H9 (cell line): ENCODE measurements around the gene SLC6A19. TPM values are rescaled to one million over a fixed set of nuclear protein-coding genes. Genes with fewer than 3 reads are reported as not detected.

Experiments used
- DNase-seq: peaks from one replicate; pipeline ENCODE4 v3.0.0-alpha.2; 2017
- H2AFZ ChIP-seq: one replicate; pipeline ENCODE4 v1.6.1; 2013; ENCODE audit warnings: mild to moderate bottlenecking, low read length, control low read depth, moderate library complexity
- H2AK5ac ChIP-seq: 2 replicates; pipeline ENCODE4 v1.6.1; 2013; ENCODE audit warnings: low read length, control low read depth, mixed read lengths; ENCODE audit not compliant: insufficient read length
- H2BK120ac ChIP-seq: one replicate; pipeline ENCODE4 v1.6.1; 2013; ENCODE audit warnings: low read depth, mild to moderate bottlenecking, low read length, control low read depth, inconsistent platforms; ENCODE audit not compliant: poor library complexity, severe bottlenecking
- H2BK12ac ChIP-seq: 2 replicates; pipeline ENCODE4 v1.6.1; 2013; ENCODE audit warnings: low read length, control low read depth, mixed read lengths, low read depth; ENCODE audit not compliant: insufficient read length
- H2BK15ac ChIP-seq: 2 replicates; pipeline ENCODE4 v1.6.1; 2013; ENCODE audit warnings: low read depth, low read length, control low read depth
- H2BK20ac ChIP-seq: one replicate; pipeline ENCODE4 v1.6.1; 2013; ENCODE audit warnings: low read depth, mild to moderate bottlenecking, low read length, control low read depth, inconsistent platforms; ENCODE audit not compliant: poor library complexity, severe bottlenecking
- H2BK5ac ChIP-seq: 2 replicates; pipeline ENCODE4 v1.6.1; 2013; ENCODE audit warnings: low read length, control low read depth, mixed read lengths; ENCODE audit not compliant: insufficient read length
- H3K14ac ChIP-seq: 2 replicates; pipeline ENCODE4 v1.6.1; 2013; ENCODE audit warnings: low read length, control low read depth; ENCODE audit not compliant: insufficient read depth
- H3K18ac ChIP-seq: 2 replicates; pipeline ENCODE4 v1.6.1; 2013; ENCODE audit warnings: low read depth, mild to moderate bottlenecking, mixed read lengths, low read length, control low read depth; ENCODE audit not compliant: insufficient read length
- H3K23ac ChIP-seq: 2 replicates; pipeline ENCODE4 v1.6.1; 2013; ENCODE audit warnings: low read length, control low read depth, mixed read lengths, low read depth; ENCODE audit not compliant: insufficient read length
- H3K23me2 ChIP-seq: 2 replicates; pipeline ENCODE4 v1.6.1; 2013; ENCODE audit warnings: low read depth, mild to moderate bottlenecking, mixed read lengths, low read length, control low read depth; ENCODE audit not compliant: insufficient read length, poor library complexity, severe bottlenecking
- H3K27ac ChIP-seq: 2 replicates; pipeline ENCODE4 v1.5.1; 2013; ENCODE audit warnings: low read length, control low read depth, mixed read lengths, low read depth; ENCODE audit not compliant: insufficient read length
- H3K27me3 ChIP-seq: 2 replicates; pipeline ENCODE4 v1.6.1; 2013; ENCODE audit warnings: low read length, control low read depth, inconsistent platforms; ENCODE audit not compliant: insufficient read depth
- H3K4ac ChIP-seq: 2 replicates; pipeline ENCODE4 v1.6.1; 2013; ENCODE audit warnings: low read depth, mild to moderate bottlenecking, control low read depth, inconsistent platforms, low read length, moderate library complexity
- H3K4me1 ChIP-seq: 2 replicates; pipeline ENCODE4 v1.6.1; 2013; ENCODE audit warnings: low read length, control low read depth, inconsistent platforms; ENCODE audit not compliant: insufficient read depth
- H3K4me2 ChIP-seq: 2 replicates; pipeline ENCODE4 v1.6.1; 2013; ENCODE audit warnings: low read length, control low read depth, mixed read lengths; ENCODE audit not compliant: insufficient read length, insufficient read depth
- H3K56ac ChIP-seq: 2 replicates; pipeline ENCODE4 v1.6.1; 2013; ENCODE audit warnings: low read depth, mild to moderate bottlenecking, mixed read lengths, low read length, control low read depth; ENCODE audit not compliant: insufficient read length
- H3K79me1 ChIP-seq: 2 replicates; pipeline ENCODE4 v1.6.1; 2013; ENCODE audit warnings: low read depth, mild to moderate bottlenecking, moderate library complexity, low read length, control low read depth, inconsistent platforms; ENCODE audit not compliant: insufficient read depth, poor library complexity, severe bottlenecking
- H3K79me2 ChIP-seq: 2 replicates; pipeline ENCODE4 v1.6.1; 2013; ENCODE audit warnings: low read length, control low read depth, inconsistent platforms; ENCODE audit not compliant: insufficient read depth
- H3K9ac ChIP-seq: 2 replicates; pipeline ENCODE4 v1.6.1; 2013; ENCODE audit warnings: low read length, control low read depth, mixed read lengths; ENCODE audit not compliant: insufficient read length; ENCODE audit errors: extremely low read depth
- H3K9me3 ChIP-seq: one replicate; pipeline ENCODE4 v1.6.1; 2013; ENCODE audit warnings: low read depth, low read length, inconsistent platforms; ENCODE audit not compliant: control insufficient read depth
- H3T11ph ChIP-seq: one replicate; pipeline ENCODE4 v1.6.1; 2013; ENCODE audit warnings: mild to moderate bottlenecking, low read length, control low read depth, inconsistent platforms
- H4K20me1 ChIP-seq: one replicate; pipeline ENCODE4 v1.6.1; 2013; ENCODE audit not compliant: control insufficient read depth, insufficient read length, insufficient read depth
- H4K5ac ChIP-seq: 2 replicates; pipeline ENCODE4 v1.6.1; 2013; ENCODE audit warnings: low read depth, mild to moderate bottlenecking, mixed read lengths, low read length, control low read depth; ENCODE audit not compliant: insufficient read length
- H4K8ac ChIP-seq: replicated peaks from 2 replicates; pipeline ENCODE4 v1.6.1; 2013; ENCODE audit warnings: low read length, control low read depth, mixed read lengths, low read depth; ENCODE audit not compliant: insufficient read length
- H4K91ac ChIP-seq: 2 replicates; pipeline ENCODE4 v1.6.1; 2013; ENCODE audit warnings: low read depth, mild to moderate bottlenecking, moderate library complexity, mixed read lengths, low read length, control low read depth; ENCODE audit not compliant: insufficient read length
- H3K27ac Mint-ChIP-seq, 3 experiments: 2 replicates in 2 of 3; 3 replicates in 1 of 3; pipeline ENCODE4 v1.8.0; 2020 to 2021; ENCODE audit warnings: mixed read lengths in 3 of 3, mild to moderate bottlenecking in 1 of 3, moderate library complexity in 1 of 3
- H3K27me3 Mint-ChIP-seq: 2 replicates; pipeline ENCODE4 v1.8.0; 2021; ENCODE audit warnings: low read depth, mild to moderate bottlenecking, moderate library complexity, mixed read lengths
- H3K36me3 Mint-ChIP-seq, 3 experiments: 2 replicates in 2 of 3; 3 replicates in 1 of 3; pipeline ENCODE4 v1.8.0; 2020 to 2021; ENCODE audit warnings: low read depth in 3 of 3, mixed read lengths in 3 of 3; ENCODE audit not compliant: insufficient read depth in 1 of 3
- H3K4me1 Mint-ChIP-seq, 2 experiments: 2 replicates each; pipeline ENCODE4 v1.8.0; 2020; ENCODE audit warnings: mixed read lengths in 2 of 2
- H3K4me3 Mint-ChIP-seq, 2 experiments: 2 replicates in 1 of 2; 3 replicates in 1 of 2; pipeline ENCODE4 v1.8.0; 2020 to 2021; ENCODE audit warnings: mild to moderate bottlenecking in 2 of 2, mixed read lengths in 2 of 2, moderate library complexity in 1 of 2
- H3K9me3 Mint-ChIP-seq, 2 experiments: 2 replicates in 1 of 2; 3 replicates in 1 of 2; pipeline ENCODE4 v1.8.0; 2020; ENCODE audit warnings: mild to moderate bottlenecking in 2 of 2, mixed read lengths in 2 of 2, moderate library complexity in 1 of 2
- CTCF ChIP-seq: fragments of 200-600 bp; sonication (generic); conservative IDR thresholded peaks from 3 replicates; pipeline ENCODE4 v1.8.0; 2021; ENCODE audit warnings: antibody characterized with exemption, mild to moderate bottlenecking
- WGBS: extraction: QIAGEN DNeasy Blood & Tissue Kit; methylation state at CpG from one replicate; pipeline ENCODE4 v1.1.7; 2013; ENCODE audit warnings: missing lambda C conversion rate, low lambda C conversion rate, mixed read lengths; ENCODE audit not compliant: insufficient read length; ENCODE audit errors: extremely low coverage; 5-methylcytosine and 5-hydroxymethylcytosine counted together
- total RNA-seq: library from RNA; stranded (reverse); gene quantifications from 2 replicates; pipeline ENCODE4 v1.2.1, GENCODE V29; 2021

Gene SLC6A19
- total RNA-seq, 1 experiment from 2014 or later, result not detected

- no peak for TF ChIP-seq CTCF
- H3K9me3 Mint-ChIP-seq, result peaks cover 0 to 4% of the 10 kb centered on the region in 2 experiments; a peak in 2 of 5 replicates
- no peak overlapping the region; a peak in 1 of 7 replicates for H3K27ac Mint-ChIP-seq
Observed at GRCh38 chr5:1206521-1207412, 5.4 kb downstream of the SLC6A19 start.

More at GRCh38 chr5:1206521-1207412, 5.4 kb downstream of the SLC6A19 start:
- H3K23ac ChIP-seq, result no peak overlapping the region
- no peak overlapping the region for H3K27ac ChIP-seq
- H2BK120ac ChIP-seq, result no peak overlapping the region
- H3K14ac ChIP-seq, result no peak overlapping the region
- no peak overlapping the region for H3K4ac ChIP-seq
- no peak overlapping the region for H2BK12ac ChIP-seq
- H4K20me1 ChIP-seq, result peaks cover 3% of the 10 kb centered on the region
- H4K91ac ChIP-seq, result no peak overlapping the region
- H2AFZ ChIP-seq, result no peak overlapping the region
- Mint-ChIP-seq H3K36me3 (no peaks in the 10 kb centered on the region), H3K27me3 (peaks cover 8% of the 10 kb centered on the region), H3K4me1 (peaks cover 9 to 16% of the 10 kb centered on the region in 2 experiments), H3K4me3 (no peak overlapping the region)
- no peaks in the 10 kb centered on the region for H3K4me1 ChIP-seq
- H3K79me1 ChIP-seq, result no peaks in the 10 kb centered on the region
- no peak overlapping the region for H3T11ph ChIP-seq
- no peak overlapping the region for H3K4me2 ChIP-seq
- H3K79me2 ChIP-seq, result no peaks in the 10 kb centered on the region
- no peak overlapping the region for H2BK15ac ChIP-seq
- H3K56ac ChIP-seq, result no peak overlapping the region
- no peak overlapping the region for H3K18ac ChIP-seq
- no peaks in the 10 kb centered on the region for H3K23me2 ChIP-seq
- H4K8ac ChIP-seq, result no peak overlapping the region
- no peaks in the 10 kb centered on the region for H3K9me3 ChIP-seq
- H2BK20ac ChIP-seq, result no peak overlapping the region
- H3K27me3 ChIP-seq, result no peaks in the 10 kb centered on the region
- no CpG with 5 or more reads among the region's 49 CpGs for WGBS
- no peak overlapping the region for H2BK5ac ChIP-seq
- H3K9ac ChIP-seq, result no peak overlapping the region
- H2AK5ac ChIP-seq, result no peak overlapping the region
- DNase-seq, result no peak
- no peak overlapping the region for H4K5ac ChIP-seq
